ENCODE results near the gene DCD.

Gene DCD

DNA sequence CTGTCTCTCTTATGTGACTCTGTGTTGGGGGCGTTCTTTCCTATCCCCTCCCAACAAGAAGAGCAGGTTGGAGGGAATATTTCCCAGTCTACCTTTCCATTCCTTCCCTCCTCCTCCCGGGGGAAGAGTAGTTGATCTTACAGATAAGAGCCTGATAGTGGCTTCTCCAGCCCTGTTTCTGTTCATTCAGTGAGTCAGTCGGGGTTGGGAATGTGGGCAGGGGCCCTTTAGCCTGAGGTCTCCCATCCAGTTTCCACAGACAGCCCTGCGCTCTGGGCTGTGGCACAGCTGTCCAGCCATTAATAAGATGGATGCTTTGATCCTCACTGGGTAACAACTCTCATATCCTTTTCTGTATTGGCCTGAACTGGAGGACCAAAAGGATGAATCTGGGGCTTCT is 41.6 kb downstream of the DCD start:
- no peak for DNase-seq (ENCODE audit: low read depth)

DNA sequence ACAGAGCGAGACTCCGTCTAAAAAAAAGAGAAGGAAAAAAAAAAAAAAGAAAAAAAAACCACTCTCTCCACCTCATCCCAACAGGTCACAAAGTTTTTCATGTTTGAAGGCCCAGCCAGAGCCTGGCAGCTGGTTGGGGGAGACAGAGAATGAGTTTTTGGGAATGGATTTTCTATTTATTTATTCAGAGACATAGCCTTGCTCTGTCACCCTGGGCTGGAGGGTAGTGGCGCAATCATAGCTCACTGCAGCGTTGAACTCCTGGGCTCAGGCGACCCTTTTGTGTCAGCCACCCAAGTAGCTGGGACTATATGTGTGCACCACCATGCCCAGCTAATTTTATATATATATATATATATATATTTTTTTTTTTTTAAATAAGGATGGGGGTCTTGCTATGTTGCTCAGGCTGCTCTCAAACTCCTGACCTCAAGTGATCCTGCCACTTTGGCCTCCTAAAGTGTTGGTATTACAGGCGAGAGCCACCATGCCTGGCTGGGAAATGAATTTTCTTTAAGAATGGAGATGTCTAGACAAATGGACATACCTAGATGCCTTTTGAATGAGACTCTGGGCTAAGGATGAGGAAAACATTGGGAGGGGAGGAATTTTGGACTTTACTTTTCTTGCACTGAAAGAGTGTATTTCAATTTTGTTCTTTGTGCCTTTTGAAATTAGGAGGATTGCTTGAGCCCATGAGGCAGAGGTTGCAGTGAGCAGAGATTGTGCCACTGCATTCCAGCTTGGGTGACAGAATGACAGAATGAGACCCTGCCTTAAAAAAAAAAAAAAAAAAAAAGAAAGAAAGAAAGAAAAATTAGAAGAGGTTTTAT is 42.8 kb downstream of the DCD start:
- DNase-seq (ENCODE audit: low read depth): no peak

DNA sequence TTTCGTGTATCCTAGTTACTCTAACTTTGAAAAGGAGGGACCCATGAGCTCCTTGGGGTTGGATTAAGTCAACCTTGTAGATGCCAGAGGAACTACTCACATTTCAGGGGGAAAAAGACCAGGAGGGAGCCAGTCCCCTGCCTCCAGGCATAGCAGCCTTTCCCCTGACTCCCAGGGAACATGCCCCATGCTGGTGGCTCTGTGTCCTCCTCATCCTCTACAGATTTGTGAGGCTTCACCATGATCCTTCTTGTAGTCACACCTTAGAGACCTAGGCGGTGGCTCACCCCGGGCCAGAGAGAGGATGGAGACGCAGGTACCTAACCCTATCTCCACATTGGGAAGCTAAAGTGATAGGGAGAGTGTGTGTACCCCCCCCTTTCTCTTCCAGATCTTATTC is 43.7 kb downstream of the DCD start:
- no peak for DNase-seq (ENCODE audit: low read depth)

DNA sequence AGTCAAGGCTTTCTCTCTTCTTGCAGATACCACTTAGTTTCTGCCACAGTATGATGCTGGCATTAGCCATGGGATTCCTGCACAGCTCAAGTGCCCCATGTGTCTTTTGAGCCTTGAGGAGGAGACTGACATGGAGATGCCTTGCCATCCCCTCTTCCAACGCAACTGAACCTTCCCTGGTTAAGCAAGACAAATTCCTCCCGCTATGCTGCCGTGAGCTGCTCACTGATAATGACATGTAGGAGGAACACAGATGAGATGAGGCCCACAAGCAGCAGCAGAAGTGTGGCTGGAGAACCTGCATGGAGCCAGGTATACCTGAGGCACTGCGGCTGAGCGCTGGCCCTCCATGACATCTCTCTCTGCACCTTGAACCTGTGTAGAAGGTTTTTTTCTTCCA is 44.3 kb downstream of the DCD start:
- DNase-seq (ENCODE audit: low read depth): no peak

DNA sequence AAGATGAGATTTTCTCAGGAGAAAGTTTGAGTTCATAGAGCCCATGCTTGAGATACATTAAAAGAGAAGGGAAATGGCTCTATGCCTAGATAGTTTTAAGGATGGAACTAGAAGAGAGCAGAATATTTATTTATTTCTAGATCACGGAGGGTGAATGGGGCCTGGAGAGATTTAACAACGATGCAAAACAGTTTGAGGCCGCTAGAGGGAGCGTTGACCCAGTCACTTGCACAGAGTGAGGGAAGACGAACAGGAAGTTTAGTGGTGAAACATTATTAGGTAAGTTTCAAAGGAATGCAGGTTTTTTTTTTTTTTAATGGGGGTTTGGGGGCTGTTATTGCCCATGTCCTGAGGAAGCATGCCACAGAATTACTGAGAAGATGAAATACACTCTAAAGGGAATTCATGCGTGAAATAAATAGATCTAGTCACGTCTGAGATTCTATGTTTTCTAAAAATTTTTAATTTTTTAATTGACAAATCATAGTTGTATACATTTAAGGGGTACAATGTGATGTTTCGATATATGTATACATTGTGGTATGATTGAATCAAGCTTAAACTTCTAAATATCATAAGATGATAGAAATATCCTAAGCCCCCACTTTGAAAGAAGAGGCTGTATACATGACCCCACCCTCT is 44.9 kb downstream of the DCD start:
- peak; percentile 73 for DNase-seq (ENCODE audit: low read depth)

DNA sequence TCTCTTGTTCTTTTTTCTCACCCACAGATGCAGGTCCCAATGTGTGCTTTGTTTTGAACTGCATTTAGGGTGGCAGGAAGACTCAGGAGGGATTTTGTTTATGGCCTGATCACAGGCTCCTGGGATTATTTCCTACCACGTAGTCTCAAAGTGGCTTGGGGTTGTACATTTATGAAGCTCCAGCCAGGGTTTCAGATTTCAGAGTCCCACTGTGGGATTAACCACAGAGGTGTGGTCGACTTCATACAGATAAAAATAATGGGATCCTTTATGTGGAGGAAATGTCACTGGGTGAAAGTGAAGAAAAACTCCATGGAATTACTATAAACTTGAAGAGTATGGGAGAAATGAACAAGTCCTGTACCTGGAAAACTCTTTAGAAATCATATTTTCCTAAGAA is 45.5 kb downstream of the DCD start:
- no peak for DNase-seq (ENCODE audit: low read depth)

DNA sequence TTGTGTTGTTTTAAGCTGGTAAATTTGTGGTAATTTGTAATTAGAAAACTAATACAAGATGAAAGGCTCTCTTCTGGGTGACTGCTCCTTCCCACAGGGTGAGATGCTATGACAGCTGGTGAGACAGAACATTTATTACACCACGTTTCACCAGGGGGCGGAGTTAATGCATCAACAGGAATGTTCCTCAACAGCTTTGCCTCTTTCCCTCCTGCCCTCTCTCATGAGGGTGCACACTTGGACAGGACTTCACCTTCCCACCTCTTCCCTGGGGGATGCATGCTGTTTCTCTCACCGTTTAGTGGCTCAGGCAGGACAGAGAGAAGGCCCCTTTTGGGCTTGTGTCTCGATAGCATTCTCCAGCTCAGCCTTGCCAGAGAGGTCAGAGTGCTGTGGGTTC is 46.3 kb downstream of the DCD start:
- DNase-seq (ENCODE audit: low read depth): peak; percentile 39

DNA sequence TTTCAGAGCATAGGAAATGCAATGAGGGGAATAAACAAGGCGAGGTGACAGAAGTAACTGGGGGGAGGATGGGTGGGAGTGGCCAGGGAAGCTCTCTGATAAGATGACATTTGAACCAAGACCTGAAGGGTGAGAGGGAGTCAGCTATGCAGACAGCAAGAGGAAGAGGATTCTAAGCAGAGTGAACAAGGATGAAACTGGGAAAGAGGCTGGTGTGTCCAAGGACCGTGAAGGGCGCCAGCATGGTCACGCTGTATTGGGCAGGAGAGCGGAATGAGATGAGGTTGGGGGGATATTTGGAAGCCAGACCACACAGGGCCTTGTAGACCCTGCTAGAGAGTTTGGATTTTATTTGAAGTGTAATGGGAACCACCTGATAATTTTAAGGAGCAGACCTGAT is 49.2 kb downstream of the DCD start:
- no peak for DNase-seq (ENCODE audit: low read depth)

DNA sequence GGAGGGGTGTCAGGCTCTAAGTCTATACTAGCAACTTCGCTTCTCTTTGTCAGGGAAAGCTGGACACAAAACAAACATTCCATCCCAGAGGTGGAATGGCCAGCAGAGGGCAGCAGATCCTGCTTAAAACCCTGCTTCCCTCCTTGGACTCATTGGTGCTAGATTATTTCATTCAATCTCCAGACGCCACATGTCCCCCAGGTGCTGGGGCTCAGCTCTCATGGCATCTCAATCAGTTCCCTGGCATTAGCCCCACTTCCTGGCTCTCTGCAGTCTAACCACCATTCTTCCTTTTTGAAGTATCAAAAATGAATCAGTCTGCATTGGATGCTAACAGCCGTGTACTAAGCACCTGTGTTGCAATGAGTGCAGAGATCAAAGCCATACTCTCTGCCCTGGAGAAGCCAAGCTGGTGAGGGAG is 51.6 kb downstream of the DCD start:
- DNase-seq (ENCODE audit: low read depth): peak; percentile 62

DNA sequence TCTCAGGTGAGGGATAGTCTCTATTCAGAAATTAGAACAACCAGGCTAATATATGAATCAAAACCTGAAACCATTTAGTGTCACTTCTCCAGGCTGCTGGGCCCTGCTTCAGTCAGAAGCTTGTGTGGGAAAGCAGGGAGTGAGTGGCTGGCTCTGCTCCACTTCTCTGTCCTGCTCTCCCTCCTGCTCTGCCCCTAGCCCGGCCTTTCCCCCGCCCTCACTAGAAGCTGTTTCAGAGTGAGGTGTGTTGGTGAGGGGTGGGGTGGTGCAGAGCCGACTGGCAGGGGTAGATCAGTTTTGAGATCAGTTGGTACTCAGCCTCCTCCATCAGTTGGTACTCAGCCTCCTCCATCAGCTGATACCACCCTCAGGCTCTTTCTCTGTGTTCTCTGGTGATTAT is 52.7 kb downstream of the DCD start:
- no peak for DNase-seq (ENCODE audit: low read depth)
